Activated gamma-delta T cell treated with Interleukin-2 at 50 U/mL for 16 hours (primary cell): ENCODE measurements around the gene MEDAG.

Source experiments
- DNase-seq: peaks from one replicate; pipeline ENCODE4 v3.0.0-alpha.2; 2020

The MEDAG gene

GRCh38 chr13:30873499-30873898 is 32.6 kb upstream of the MEDAG start:
- DNase-seq: no peak

GRCh38 chr13:30874111-30874510 is 32.0 kb upstream of the MEDAG start:
- DNase-seq: no peak

- DNase-seq: no peak
Observed at GRCh38 chr13:30874561-30874960, 31.5 kb upstream of the MEDAG start.

- no peak for DNase-seq
Observed at GRCh38 chr13:30877335-30877734, 28.7 kb upstream of the MEDAG start.

GRCh38 chr13:30880151-30880855 is 25.8 kb upstream of the MEDAG start:
- no peak for DNase-seq

GRCh38 chr13:30880856-30881155 is 25.3 kb upstream of the MEDAG start:
- DNase-seq: no peak

GRCh38 chr13:30881191-30881651 is 24.9 kb upstream of the MEDAG start:
- DNase-seq: no peak

- DNase-seq: no peak
Observed at GRCh38 chr13:30882026-30882850, 23.8 kb upstream of the MEDAG start.

GRCh38 chr13:30882996-30883766 is 22.9 kb upstream of the MEDAG start:
- DNase-seq: no peak

- DNase-seq: no peak
Observed at GRCh38 chr13:30884543-30884942, 21.5 kb upstream of the MEDAG start.

GRCh38 chr13:30889196-30889690 is 16.8 kb upstream of the MEDAG start:
- DNase-seq: no peak

- DNase-seq: no peak
Observed at GRCh38 chr13:30892966-30893365, 13.1 kb upstream of the MEDAG start.

GRCh38 chr13:30895773-30896172 is 10.3 kb upstream of the MEDAG start:
- no peak for DNase-seq

- no peak for DNase-seq
Observed at GRCh38 chr13:30898070-30898469, 8.0 kb upstream of the MEDAG start.

GRCh38 chr13:30898678-30899241 is 7.3 kb upstream of the MEDAG start:
- no peak for DNase-seq

- DNase-seq: no peak
Observed at GRCh38 chr13:30900436-30900835, 5.6 kb upstream of the MEDAG start.

GRCh38 chr13:30900952-30901749 is 4.9 kb upstream of the MEDAG start:
- DNase-seq: no peak

GRCh38 chr13:30904043-30904442 is 2.0 kb upstream of the MEDAG start:
- no peak for DNase-seq

- no peak for DNase-seq
Observed at GRCh38 chr13:30906411-30907051, 460 bp downstream of the MEDAG start.

GRCh38 chr13:30907121-30907861 is 1.2 kb downstream of the MEDAG start:
- DNase-seq: no peak

- no peak for DNase-seq
Observed at GRCh38 chr13:30908416-30908980, 2.4 kb downstream of the MEDAG start.
